SK-N-SH treated with all-trans-retinoic acid at 6 μM for 48 hours (cell line): ENCODE measurements around the gene ZEB1.
"Not testable (repeated sequence)": the region's sequence is repeated elsewhere in the genome, so short reads cannot be mapped to it uniquely, and the experiment has no call there.

ENCODE experiments used
- CREB5 ChIP-seq: fragments of 250-450 bp; sonication (Bioruptor Pico); IDR thresholded peaks from 2 replicates; pipeline ENCODE4 v1.5.1; 2020; ENCODE audit warnings: low read depth, mild to moderate bottlenecking, moderate library complexity
- GLIS3 ChIP-seq: fragments of 250-450 bp; sonication (Bioruptor Pico); IDR thresholded peaks from 2 replicates; pipeline ENCODE4 v1.5.0; 2020; ENCODE audit warnings: mild to moderate bottlenecking, moderate library complexity
- ISL1 ChIP-seq: fragments of 250-450 bp; sonication (Bioruptor Pico); IDR thresholded peaks from 2 replicates; pipeline ENCODE4 v2.1.2; 2022; ENCODE audit warnings: mild to moderate bottlenecking, moderate library complexity
- PATZ1 ChIP-seq: fragments of 250-450 bp; sonication (Bioruptor Pico); IDR thresholded peaks from 2 replicates; pipeline ENCODE4 v1.8.0; 2020; ENCODE audit warnings: mild to moderate bottlenecking, moderate library complexity, borderline replicate concordance
- RARB ChIP-seq: fragments of 250-450 bp; sonication (Bioruptor Pico); IDR thresholded peaks from 2 replicates; pipeline ENCODE4 v1.8.0; 2021; ENCODE audit warnings: mild to moderate bottlenecking, moderate library complexity
- SNAI2 ChIP-seq: fragments of 250-450 bp; sonication (Bioruptor Pico); IDR thresholded peaks from 2 replicates; pipeline ENCODE4 v1.5.0; 2020; ENCODE audit warnings: mild to moderate bottlenecking, moderate library complexity
- TCF4 ChIP-seq: fragments of 250-450 bp; sonication (Bioruptor Pico); IDR thresholded peaks from 2 replicates; pipeline ENCODE4 v1.8.0; 2021; ENCODE audit warnings: mild to moderate bottlenecking, moderate library complexity, borderline replicate concordance
- ZFP30 ChIP-seq: fragments of 450-650 bp; formaldehyde crosslinking; IDR thresholded peaks from 2 replicates; pipeline ENCODE4 v1.5.0; 2022; ENCODE audit warnings: mild to moderate bottlenecking, moderate library complexity
- ZNF70 ChIP-seq: fragments of 450-650 bp; formaldehyde crosslinking; IDR thresholded peaks from 2 replicates; pipeline ENCODE4 v1.5.0; 2020; ENCODE audit warnings: mild to moderate bottlenecking, moderate library complexity

- TF ChIP-seq ZFP30 (CRISPR knock-in tag); CREB5 (CRISPR knock-in tag); ZNF70 (CRISPR knock-in tag); SNAI2 (CRISPR knock-in tag); RARB; PATZ1 (CRISPR knock-in tag); TCF4; ISL1; GLIS3: not testable (repeated sequence)
These were observed 108.3 kb downstream of the ZEB1 start for GRCh38 chr10:31427334-31427733.
